Mesodermal cell (in vitro differentiated cells): ENCODE measurements around the gene TOMM40L.
A peak's percentile ranks its signal among the peaks of the same experiment; 100 is the strongest.

Source experiments
- H3K27ac ChIP-seq: 2 replicates; pipeline ENCODE4 v1.7.0; 2013; ENCODE audit warnings: mild to moderate bottlenecking, low read depth, low read length, moderate library complexity; ENCODE audit not compliant: severe bottlenecking
- H3K36me3 ChIP-seq: 2 replicates; pipeline ENCODE4 v1.7.1; 2013; ENCODE audit warnings: mild to moderate bottlenecking, low read length, moderate library complexity; ENCODE audit not compliant: control insufficient read depth, insufficient read depth
- H3K4me1 ChIP-seq: one replicate; pipeline ENCODE4 v1.7.1; 2013; ENCODE audit warnings: mild to moderate bottlenecking, low read length; ENCODE audit not compliant: insufficient read depth, control insufficient read depth, poor library complexity, severe bottlenecking
- H3K4me3 ChIP-seq: 2 replicates; pipeline ENCODE4 v1.7.0; 2013; ENCODE audit warnings: low read length, control low read depth, mild to moderate bottlenecking; ENCODE audit not compliant: insufficient read depth, poor library complexity, severe bottlenecking; ENCODE audit errors: extremely low read depth
- H3K9me3 ChIP-seq: 2 replicates; pipeline ENCODE4 v1.7.1; 2013; ENCODE audit warnings: mild to moderate bottlenecking, low read length, moderate library complexity; ENCODE audit not compliant: control insufficient read depth
- WGBS, 2 experiments: methylation state at CpG; one replicate each; pipeline ENCODE4 v1.1.5; 2013; ENCODE audit warnings: missing lambda C conversion rate in 2 of 2; ENCODE audit not compliant: insufficient coverage in 2 of 2; 5-methylcytosine and 5-hydroxymethylcytosine counted together

Gene TOMM40L

DNA sequence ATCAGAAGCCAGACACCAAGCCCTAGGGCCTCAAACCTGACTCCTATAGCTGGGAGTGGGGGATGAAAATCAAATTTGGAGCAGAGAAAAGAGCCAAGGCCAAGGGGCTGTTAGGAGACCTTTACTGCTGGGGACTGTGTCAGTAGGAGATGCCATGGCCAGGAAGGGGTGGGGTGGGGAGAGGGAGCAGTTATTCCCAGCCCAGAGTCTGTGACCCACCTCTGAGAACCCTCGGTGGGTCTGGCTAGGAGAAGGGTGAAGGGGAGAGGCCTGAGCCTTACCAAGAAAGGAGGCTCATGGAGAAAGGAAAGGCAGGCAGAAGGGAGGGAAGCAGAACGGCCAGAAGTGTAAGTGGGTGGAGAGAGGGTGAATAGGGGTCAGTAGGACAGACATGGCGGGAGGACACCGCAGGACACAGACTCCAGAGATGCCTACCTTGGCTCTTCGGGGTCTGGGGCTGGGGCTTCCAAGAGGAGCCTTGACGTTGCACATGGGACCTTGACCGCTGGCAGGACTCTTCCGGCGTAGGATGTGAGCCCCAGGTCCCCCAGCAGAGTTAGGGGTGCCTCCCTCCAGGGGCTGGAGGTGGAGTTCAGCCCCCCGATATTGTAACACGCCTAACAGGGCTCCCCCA lies 28.2 kb upstream of the TOMM40L start:
- 92 to 93% methylated on average over 9 to 10 of the region's 11 CpGs for whole genome bisulfite sequencing, 2 experiments
- Histone ChIP-seq H3K36me3 (no peaks in the 10 kb centered on the region), H3K4me3 (peak overlapping the region; percentile 2), H3K27ac (peak overlapping the region; percentile 85), H3K4me1 (peaks cover 28% of the 10 kb centered on the region), H3K9me3 (no peaks in the 10 kb centered on the region)

DNA sequence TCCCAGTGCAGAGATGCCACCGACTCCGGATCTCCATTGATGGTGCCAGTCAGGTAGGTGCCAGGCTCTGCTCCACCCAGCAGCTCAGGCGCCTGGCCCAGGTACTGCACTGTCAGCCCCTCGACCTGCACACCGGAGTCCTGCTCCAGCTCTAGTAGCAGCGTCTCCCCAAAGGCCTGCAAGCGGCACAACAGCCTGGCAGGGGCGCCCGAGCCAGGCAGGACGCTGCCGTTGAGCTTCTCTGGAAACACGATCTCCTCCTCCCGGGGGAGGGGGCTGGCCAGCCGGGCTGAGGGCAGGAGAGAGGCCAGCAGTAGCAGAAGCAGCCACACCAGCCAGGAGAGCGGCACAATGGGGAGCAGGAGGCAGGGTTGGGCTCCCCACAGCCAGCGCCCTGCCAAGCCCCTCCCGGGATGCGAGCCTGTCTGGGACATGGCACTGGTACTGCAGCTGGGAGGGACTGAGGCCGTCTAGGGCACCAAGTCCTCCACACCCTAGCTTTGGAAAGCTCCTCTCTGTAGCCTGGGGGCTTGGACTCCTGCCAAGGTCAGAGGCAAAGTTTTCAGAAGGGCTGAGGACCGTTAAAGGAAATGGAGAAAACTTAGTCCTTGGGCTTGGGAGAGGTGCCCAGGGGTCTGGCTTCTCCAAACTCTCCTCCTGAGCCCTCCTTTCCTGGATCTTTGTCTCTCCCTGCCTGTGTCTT lies 27.5 kb upstream of the TOMM40L start:
- WGBS, 2 experiments, result 33 to 38% methylated on average over 16 to 18 of the region's 20 CpGs
- Histone ChIP-seq H3K4me1 (peaks cover 30% of the 10 kb centered on the region), H3K4me3 (peak overlapping the region; percentile 16), H3K9me3 (no peaks in the 10 kb centered on the region), H3K36me3 (peaks cover 2% of the 10 kb centered on the region), H3K27ac (peak overlapping the region; percentile 2)

DNA sequence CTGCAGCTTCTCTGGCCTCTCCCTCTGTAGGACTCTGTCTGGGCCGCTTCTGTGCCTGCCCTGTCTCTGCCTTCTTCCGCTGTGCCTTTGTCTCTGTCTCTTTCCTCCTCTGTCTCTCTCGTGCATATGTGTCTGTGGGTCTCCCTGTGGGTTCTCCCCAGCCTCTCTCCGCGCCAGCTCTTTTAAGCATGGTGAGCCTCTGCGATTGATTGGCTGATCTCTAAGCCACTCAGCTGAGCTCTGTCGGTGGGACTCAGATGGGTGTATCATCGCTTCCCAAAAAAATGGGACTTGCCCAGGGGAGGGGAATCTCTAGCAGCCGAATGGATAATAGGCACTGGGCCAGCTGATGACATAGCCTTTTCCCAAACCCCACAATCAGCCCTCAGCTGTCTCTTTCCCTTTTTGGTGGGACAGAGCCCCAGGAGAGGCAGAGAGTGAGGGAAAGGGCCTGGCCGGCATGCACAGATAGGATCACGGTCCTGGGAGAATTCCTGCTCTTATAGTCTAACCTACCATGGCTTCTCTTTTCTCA lies 26.9 kb upstream of the TOMM40L start, which contains the start of gene ADAMTS4:
Gene ADAMTS4 (minus strand): TSS at position 158 of the 535 bp plus-strand sequence. CDS start 427 bp downstream, outside the sequence.
- Histone ChIP-seq H3K4me1 (peaks cover 32% of the 10 kb centered on the region), H3K27ac (peak within 1 kb of the TSS; percentile 88), H3K4me3 (peak within 1 kb of the TSS; percentile 16), H3K9me3 (no peaks in the 10 kb centered on the region), H3K36me3 (peaks cover 8% of the 10 kb centered on the region)
- WGBS, 2 experiments, result 60 to 68% methylated on average over 7 to 9 of the region's 11 CpGs

DNA sequence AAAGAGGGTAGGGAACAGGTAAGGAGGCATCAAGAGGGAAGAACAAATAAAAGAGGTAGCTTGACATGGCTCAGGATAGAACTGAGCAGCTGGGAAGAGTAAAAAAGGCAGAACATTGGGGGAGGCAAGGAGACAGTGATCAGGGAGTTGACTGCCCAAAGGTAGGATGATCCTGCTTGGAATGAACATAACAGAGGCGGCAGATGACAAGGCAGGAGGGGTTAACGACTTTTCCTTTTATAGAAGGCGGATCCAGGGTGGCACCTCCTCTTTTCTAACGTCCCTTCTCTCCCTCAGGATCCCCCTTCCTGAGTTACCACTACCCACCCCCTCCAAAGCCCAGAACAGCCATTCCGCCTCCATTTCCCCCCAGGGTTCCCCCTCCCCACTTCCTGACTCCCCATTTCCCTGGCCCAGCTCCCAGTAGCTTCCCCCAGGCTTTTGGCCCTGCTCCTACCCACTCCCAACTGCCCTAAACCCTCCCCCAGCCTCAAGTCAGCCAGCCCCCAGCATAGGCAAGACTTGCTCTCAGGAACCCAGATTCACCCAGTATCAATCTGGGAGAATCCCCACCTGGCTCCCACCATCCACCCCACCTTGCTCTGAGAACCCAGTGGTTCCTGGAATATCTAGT lies 26.2 kb upstream of the TOMM40L start:
- 68 to 80% methylated on average over 1 to 5 of the region's 5 CpGs for WGBS, 2 experiments
- no peak overlapping the region for H3K4me3 ChIP-seq
- H3K4me1 ChIP-seq, result peaks cover 32% of the 10 kb centered on the region
- no peaks in the 10 kb centered on the region for H3K9me3 ChIP-seq
- peak overlapping the region; percentile 88 for H3K27ac ChIP-seq
- peaks cover 15% of the 10 kb centered on the region for H3K36me3 ChIP-seq

DNA sequence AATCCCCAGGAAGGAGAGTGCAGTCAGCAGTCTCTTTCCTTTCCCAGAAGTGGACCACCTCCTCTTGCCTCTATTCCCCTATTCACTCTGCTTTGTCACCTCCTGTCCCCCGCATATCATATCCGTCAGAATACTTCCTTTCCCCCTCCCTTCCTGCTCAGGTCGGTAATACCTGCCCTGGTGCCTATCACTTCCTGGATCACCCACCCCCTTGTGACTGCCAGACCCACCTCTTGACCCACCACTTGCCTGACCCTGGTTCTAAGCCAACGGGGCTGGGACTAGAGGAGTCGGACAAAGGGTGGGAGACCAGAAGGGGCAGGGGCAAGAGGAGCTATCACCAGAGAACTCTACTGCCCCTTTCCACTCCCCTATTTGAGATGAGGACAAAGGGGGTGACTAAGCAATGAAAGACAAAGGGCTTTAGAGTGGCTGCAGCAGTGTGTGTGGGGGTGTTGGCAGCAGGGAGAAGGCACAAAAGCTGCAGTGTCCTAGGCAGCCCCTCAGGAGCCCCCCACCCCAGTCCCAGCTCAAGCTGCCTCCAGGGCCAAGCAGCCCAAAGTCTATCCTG lies 25.4 kb upstream of the TOMM40L start:
- Histone ChIP-seq H3K4me1 (peaks cover 28% of the 10 kb centered on the region), H3K36me3 (peaks cover 22% of the 10 kb centered on the region), H3K9me3 (no peaks in the 10 kb centered on the region), H3K4me3 (no peak overlapping the region), H3K27ac (peak overlapping the region; percentile 88)
- WGBS, 2 experiments, result 75% methylated on average over 5 of the region's 5 CpGs; no CpG with 5 or more reads in 1 of the 2 experiments

DNA sequence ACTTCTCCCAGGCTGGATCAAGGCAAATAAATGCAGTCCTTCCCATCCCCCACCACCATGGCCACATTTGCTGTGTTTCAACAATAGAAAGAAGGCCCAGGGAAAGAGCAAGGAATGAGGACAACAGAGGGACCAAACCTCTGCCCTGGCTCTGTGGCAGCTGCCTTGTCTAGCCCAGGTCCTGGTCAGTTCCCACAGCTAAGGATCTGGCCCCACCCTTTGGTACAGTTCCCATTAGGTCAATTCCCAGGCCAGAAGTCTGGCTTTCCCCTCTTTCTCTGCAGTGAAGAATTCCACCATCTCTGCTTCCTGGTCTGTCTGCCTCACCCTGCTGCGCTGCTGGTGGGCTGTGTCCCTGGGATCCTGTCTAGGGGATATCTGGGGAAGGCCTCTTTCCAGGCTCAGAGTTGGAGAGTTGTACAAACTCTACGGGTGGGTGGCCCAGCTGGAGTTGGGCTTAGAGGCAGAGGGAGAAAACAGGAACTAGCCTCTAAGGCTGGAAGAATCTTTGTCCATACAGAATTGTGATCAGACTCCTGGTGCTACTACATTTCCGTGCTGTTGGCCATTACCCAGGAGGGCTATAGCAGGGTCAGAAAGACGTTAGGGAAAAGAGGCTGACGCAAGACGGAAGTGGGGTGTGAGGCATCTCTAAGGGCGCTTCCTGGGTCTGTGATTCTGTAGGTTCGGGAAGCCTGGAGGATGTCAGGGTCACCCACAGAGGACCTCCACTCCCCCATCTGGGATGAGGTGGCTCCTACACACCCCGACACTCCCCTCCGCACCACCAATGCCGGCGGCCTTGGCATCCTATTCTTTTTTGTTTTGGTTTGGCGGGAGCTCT lies 24.6 kb upstream of the TOMM40L start:
- Histone ChIP-seq H3K27ac (peak overlapping the region; percentile 88), H3K4me1 (peaks cover 28% of the 10 kb centered on the region), H3K4me3 (peak overlapping the region; percentile 89), H3K36me3 (peaks cover 29% of the 10 kb centered on the region), H3K9me3 (no peaks in the 10 kb centered on the region)
- WGBS, 2 experiments, result 97% methylated on average over 6 to 8 of the region's 13 CpGs

DNA sequence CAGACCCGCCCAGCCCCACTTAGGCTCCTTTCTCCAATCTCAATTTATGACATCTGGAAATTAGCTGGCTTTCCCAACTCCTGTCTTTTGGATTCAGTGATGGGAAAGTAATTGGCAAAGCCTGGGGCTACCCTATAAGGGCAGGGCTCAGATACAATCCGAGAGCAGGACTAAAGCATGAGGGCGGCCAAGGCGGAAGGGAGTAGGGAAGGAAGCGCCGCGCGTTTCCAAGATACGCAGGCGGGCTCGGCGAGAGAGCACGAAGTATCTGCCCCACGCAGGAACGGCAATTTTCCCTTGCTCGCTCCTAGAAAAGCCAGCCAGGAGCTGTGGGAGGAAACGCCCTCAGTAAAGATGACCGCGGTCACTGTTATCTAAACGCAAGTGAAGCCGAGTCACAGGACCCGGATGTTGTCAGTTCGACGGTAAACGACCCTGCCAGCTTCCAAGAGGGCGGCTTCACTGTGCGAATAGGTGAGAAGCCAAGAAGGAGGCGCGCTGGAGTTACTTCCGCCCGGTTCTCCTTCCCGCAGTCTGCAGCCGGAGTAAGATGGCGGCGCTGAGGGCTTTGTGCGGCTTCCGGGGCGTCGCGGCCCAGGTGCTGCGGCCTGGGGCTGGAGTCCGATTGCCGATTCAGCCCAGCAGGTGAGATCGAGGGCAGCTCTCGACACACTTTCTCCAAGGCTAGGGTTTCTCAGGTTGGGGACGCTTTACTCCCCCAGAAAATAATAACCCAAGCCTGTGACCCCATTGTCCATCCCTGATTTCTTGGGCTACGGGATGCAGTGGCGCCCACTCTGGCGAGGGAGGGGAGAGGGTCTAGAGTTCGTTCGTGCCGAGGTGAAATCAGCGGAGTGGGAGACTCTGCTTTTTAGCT lies 23.8 kb upstream of the TOMM40L start, which contains the start of gene NDUFS2:
Gene NDUFS2 (plus strand): TSS at position 532 of the 877 bp plus-strand sequence. CDS start 19 bp downstream, at position 551.
- peak within 1 kb of the TSS; percentile 88 for H3K27ac ChIP-seq
- 7 to 8% methylated on average over 47 of the region's 53 CpGs for WGBS, 2 experiments
- peaks cover 28% of the 10 kb centered on the region for H3K4me1 ChIP-seq
- H3K4me3 ChIP-seq, result peak within 1 kb of the TSS; percentile 89
- peaks cover 36% of the 10 kb centered on the region for H3K36me3 ChIP-seq
- H3K9me3 ChIP-seq, result no peaks in the 10 kb centered on the region

DNA sequence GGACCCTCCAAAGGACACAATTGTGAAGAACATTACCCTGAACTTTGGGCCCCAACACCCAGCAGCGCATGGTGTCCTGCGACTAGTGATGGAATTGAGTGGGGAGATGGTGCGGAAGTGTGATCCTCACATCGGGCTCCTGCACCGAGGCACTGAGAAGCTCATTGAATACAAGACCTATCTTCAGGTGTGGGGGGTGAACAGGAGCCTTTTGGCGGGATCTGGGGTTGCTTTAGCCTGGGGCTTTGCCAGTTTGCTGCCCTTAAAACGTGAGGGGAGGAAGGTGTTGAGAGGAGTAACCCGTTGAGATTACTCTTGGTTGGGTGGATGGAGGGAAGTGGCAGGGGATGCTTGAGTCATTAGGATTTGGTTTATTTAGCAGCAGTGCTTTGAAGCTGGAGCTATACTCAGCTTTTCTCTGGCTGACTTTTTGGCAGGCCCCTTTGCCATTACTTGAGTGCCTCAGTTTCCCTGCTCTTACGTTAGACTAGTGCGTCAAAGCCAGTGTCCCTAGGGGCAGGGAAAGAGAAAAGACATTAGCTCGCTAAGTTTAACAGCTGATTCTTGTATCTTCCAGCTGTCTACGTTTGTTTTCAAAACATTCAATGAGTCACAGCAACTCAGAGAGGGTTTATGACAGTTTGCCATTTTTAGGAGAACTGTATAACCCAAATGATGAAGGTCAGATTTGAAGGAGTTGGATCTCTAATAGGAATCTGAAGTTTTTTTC lies 19.3 kb upstream of the TOMM40L start:
- WGBS, 2 experiments, result 95 to 98% methylated on average over 11 to 12 of the region's 12 CpGs

DNA sequence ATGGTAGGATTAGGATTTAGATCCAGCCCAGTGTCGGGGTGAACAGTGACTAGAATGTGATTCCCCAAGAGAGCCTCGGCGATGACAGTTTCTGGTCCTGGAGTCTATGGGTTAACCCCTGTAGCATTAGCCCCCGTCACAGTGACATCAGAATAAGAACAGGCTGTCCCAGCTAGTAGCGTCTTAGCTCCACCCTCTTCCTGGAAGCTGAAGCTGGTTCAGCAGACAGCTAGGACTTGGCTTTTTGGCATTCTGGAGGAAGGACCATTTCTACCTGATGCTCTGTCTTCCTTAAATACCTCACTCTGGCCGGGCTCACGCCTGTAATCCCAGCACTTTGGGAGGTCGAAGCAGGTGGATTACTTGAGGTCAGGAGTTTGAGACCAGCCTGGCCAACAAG lies 18.7 kb upstream of the TOMM40L start:
- H3K4me1 ChIP-seq, result peaks cover 7% of the 10 kb centered on the region
- no peak overlapping the region for H3K27ac ChIP-seq
- no peaks in the 10 kb centered on the region for H3K9me3 ChIP-seq
- no peak overlapping the region for H3K4me3 ChIP-seq
- peaks cover 85% of the 10 kb centered on the region for H3K36me3 ChIP-seq
- 87 to 88% methylated on average over 5 to 8 of the region's 8 CpGs for WGBS, 2 experiments

More for the DNA sequence above, 19.3 kb upstream of the TOMM40L start:
- Histone ChIP-seq H3K27ac (no peak overlapping the region), H3K4me1 (peaks cover 11% of the 10 kb centered on the region), H3K4me3 (no peak overlapping the region), H3K9me3 (no peaks in the 10 kb centered on the region), H3K36me3 (peaks cover 79% of the 10 kb centered on the region)
